GM18868 (cell line): ENCODE results near the gene COX8C.
A peak's percentile ranks its signal among the peaks of the same experiment; 100 is the strongest.
"Not testable (repeated sequence)": the region's sequence is repeated elsewhere in the genome, so short reads cannot be mapped to it uniquely, and the experiment has no call there.

Experiments used
- ATAC-seq: cut with Tn5 transposase; IDR thresholded peaks from one replicate; pipeline ENCODE4 v1.9.1; 2021; ENCODE audit warnings: mild to moderate bottlenecking, moderate library complexity; ENCODE audit not compliant: unreplicated experiment

Gene COX8C

GRCh38 chr14:93368996-93369712, 22.2 kb downstream of the COX8C start:
- no peak for ATAC-seq

- ATAC-seq: peak; percentile 89
These were observed 22.8 kb downstream of the COX8C start for GRCh38 chr14:93369713-93370266.

- ATAC-seq: peak; percentile 90
These were observed 28.7 kb downstream of the COX8C start for GRCh38 chr14:93375673-93376156.

- no peak for ATAC-seq
These were observed 32.8 kb downstream of the COX8C start for GRCh38 chr14:93379831-93380230.

GRCh38 chr14:93381644-93382043, 34.7 kb downstream of the COX8C start:
- peak; percentile 86 for ATAC-seq

- ATAC-seq: not testable (repeated sequence)
These were observed 37.3 kb downstream of the COX8C start for GRCh38 chr14:93384256-93384655.

GRCh38 chr14:93395231-93395630, 48.2 kb downstream of the COX8C start:
- no peak for ATAC-seq

- no peak for ATAC-seq
These were observed 49.5 kb downstream of the COX8C start for GRCh38 chr14:93396456-93396855.
